HepG2 (cell line): Measurements from ENCODE around the gene NUFIP1. TPM values are rescaled to one million over a fixed set of nuclear protein-coding genes. Genes with fewer than 3 reads are reported as not detected.

Experiments
- CREM ChIP-seq, 2 experiments: sonication (generic) in 1 of 2; formaldehyde crosslinking in 1 of 2; IDR thresholded peaks; 2 replicates each; pipeline versions ENCODE4 v1.4.0 to v1.6.1; 2016 to 2020; ENCODE audit warnings: antibody characterized with exemption in 1 of 2, mild to moderate bottlenecking in 1 of 2, missing genetic modification reagents in 1 of 2
- GPN1 ChIP-seq: sonication (generic); formaldehyde crosslinking; IDR thresholded peaks from 2 replicates; pipeline ENCODE4 v1.5.1; 2020; ENCODE audit warnings: missing genetic modification reagents, borderline replicate concordance
- KAT7 ChIP-seq: IDR thresholded peaks from 2 replicates; pipeline ENCODE4 v1.6.1; 2018; ENCODE audit warnings: borderline replicate concordance, missing compliant biosample characterization
- KAT8 ChIP-seq: IDR thresholded peaks from 2 replicates; pipeline ENCODE4 v1.6.1; 2016; ENCODE audit warnings: missing genetic modification reagents, missing compliant biosample characterization
- MEF2D ChIP-seq: sonication (generic); formaldehyde crosslinking; IDR thresholded peaks from 2 replicates; pipeline ENCODE4 v1.5.1; 2020; ENCODE audit warnings: mild to moderate bottlenecking, missing genetic modification reagents
- MZF1 ChIP-seq: sonication (generic); formaldehyde crosslinking; IDR thresholded peaks from 2 replicates; pipeline ENCODE4 v1.8.1; 2023; ENCODE audit warnings: mild to moderate bottlenecking, missing genetic modification reagents, borderline replicate concordance
- NFE2L2 ChIP-seq: fragments of 150-350 bp; IDR thresholded peaks from 2 replicates; pipeline ENCODE4 v1.6.1; 2014; ENCODE audit warnings: low read length
- U2AF2 ChIP-seq: fragments of 200-400 bp; formaldehyde crosslinking; IDR thresholded peaks from 2 replicates; pipeline ENCODE4 v1.6.1; 2017; ENCODE audit warnings: low read depth, mild to moderate bottlenecking, low read length
- ZNF543 ChIP-seq: sonication (generic); formaldehyde crosslinking; IDR thresholded peaks from 2 replicates; pipeline ENCODE4 v1.4.0; 2020; ENCODE audit warnings: mild to moderate bottlenecking, missing genetic modification reagents
- ZNF546 ChIP-seq: sonication (generic); formaldehyde crosslinking; conservative IDR thresholded peaks from 2 replicates; pipeline ENCODE4 v1.8.1; 2023; ENCODE audit warnings: mild to moderate bottlenecking, missing genetic modification reagents
- ZNF577 ChIP-seq: sonication (generic); formaldehyde crosslinking; IDR thresholded peaks from 2 replicates; pipeline ENCODE4 v1.4.0; 2020; ENCODE audit warnings: mild to moderate bottlenecking, low read depth, missing genetic modification reagents, borderline replicate concordance
- ZNF619 ChIP-seq: sonication (generic); formaldehyde crosslinking; IDR thresholded peaks from 2 replicates; pipeline ENCODE4 v1.4.0; 2020; ENCODE audit warnings: mild to moderate bottlenecking, missing genetic modification reagents
- ZNF629 ChIP-seq: sonication (generic); formaldehyde crosslinking; conservative IDR thresholded peaks from 2 replicates; pipeline ENCODE4 v1.5.0; 2020; ENCODE audit warnings: missing genetic modification reagents
- ZNF713 ChIP-seq: sonication (generic); formaldehyde crosslinking; IDR thresholded peaks from 2 replicates; pipeline ENCODE4 v1.4.0; 2020; ENCODE audit warnings: mild to moderate bottlenecking, missing genetic modification reagents
- polyA plus RNA-seq, 8 experiments: library from polyadenylated mRNA; depleted of rRNA in 3 of 8; stranded (reverse) in 7 of 8; unstranded in 1 of 8; fragments of >200 nt; fragmentation: Illumina TruSeq in 4 of 8; extraction: Trizol in 4 of 8; gene quantifications; 2 replicates each; pipeline versions ENCODE4 v1.2.1 to v1.2.3, GENCODE V29; 2011 to 2016; ENCODE audit warnings: low read depth in 4 of 8, missing spikeins in 1 of 8, mixed read lengths in 1 of 8; ENCODE audit not compliant: insufficient read depth in 1 of 8
- total RNA-seq, 5 experiments: library from RNA; depleted of rRNA; stranded (reverse); fragments of >200 nt; fragmentation: Illumina TruSeq; extraction: Trizol; gene quantifications; 2 replicates each; pipeline ENCODE4 v1.2.3, GENCODE V29; 2016; ENCODE audit warnings: low read depth in 1 of 5
- TF ChIP-seq, protein P1 (sequence below): sonication (generic); formaldehyde crosslinking; IDR thresholded peaks from 2 replicates; pipeline ENCODE4 v1.4.0; 2020; ENCODE audit warnings: missing genetic modification reagents, borderline replicate concordance
- TF ChIP-seq, protein P2 (sequence below): sonication (generic); formaldehyde crosslinking; IDR thresholded peaks from 2 replicates; pipeline ENCODE4 v1.5.0; 2020; ENCODE audit warnings: missing genetic modification reagents, mild to moderate bottlenecking, borderline replicate concordance
- TF ChIP-seq, protein P3 (sequence below): fragments of 450-650 bp; IDR thresholded peaks from 2 replicates; pipeline ENCODE4 v1.6.1; 2016
- TF ChIP-seq, protein P4 (sequence below): sonication (generic); formaldehyde crosslinking; IDR thresholded peaks from 2 replicates; pipeline ENCODE4 v1.4.0; 2020; ENCODE audit warnings: mild to moderate bottlenecking, missing genetic modification reagents

The NUFIP1 gene
- total and polyA plus RNA-seq, 2 of the 13 experiments (the other 11 are each of a cell fraction or from before 2014, with no cell fraction given) = 1.9 to 10.3 TPM

DNA sequence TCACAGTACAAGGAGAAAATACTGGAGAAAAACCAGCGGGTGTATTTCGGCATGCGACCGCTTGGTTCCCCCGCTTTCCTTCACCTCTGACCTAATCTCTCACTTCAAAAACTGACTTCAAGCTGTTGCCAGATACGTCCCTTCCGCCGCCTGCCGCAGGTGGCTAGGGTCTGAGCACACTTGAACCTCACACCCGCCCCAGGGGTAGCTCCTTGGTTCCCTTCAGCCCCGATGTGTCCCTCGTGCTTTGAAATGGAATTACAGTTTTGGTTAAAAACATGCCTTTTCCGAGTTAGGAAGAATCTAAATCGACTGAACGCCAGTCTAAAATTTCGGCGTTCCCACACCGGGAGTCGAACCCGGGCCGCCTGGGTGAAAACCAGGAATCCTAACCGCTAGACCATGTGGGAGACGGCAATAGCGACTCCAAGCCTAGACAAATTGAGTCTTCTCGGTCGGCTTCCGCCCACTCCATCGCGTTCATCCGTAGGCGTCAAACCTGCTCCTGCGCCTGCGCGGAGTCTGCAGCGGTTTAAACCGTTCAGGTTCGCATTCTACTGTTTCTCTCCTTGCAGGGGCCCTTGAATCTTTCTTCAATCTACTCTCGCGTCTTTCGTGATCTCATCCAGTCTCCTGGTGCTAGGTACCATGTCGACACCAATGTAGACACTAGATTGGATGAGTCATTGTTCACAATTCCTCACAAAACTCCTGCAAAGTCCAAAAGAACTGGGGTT is 71.5 kb downstream of the NUFIP1 start (continued):
- TF ChIP-seq, protein P1, sequence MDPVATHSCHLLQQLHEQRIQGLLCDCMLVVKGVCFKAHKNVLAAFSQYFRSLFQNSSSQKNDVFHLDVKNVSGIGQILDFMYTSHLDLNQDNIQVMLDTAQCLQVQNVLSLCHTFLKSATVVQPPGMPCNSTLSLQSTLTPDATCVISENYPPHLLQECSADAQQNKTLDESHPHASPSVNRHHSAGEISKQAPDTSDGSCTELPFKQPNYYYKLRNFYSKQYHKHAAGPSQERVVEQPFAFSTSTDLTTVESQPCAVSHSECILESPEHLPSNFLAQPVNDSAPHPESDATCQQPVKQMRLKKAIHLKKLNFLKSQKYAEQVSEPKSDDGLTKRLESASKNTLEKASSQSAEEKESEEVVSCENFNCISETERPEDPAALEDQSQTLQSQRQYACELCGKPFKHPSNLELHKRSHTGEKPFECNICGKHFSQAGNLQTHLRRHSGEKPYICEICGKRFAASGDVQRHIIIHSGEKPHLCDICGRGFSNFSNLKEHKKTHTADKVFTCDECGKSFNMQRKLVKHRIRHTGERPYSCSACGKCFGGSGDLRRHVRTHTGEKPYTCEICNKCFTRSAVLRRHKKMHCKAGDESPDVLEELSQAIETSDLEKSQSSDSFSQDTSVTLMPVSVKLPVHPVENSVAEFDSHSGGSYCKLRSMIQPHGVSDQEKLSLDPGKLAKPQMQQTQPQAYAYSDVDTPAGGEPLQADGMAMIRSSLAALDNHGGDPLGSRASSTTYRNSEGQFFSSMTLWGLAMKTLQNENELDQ (CRISPR knock-in tag) = no peak
- TF ChIP-seq ZNF619 = no peak; the same call in 1 of the 2 replicates
- TF ChIP-seq, protein P2, sequence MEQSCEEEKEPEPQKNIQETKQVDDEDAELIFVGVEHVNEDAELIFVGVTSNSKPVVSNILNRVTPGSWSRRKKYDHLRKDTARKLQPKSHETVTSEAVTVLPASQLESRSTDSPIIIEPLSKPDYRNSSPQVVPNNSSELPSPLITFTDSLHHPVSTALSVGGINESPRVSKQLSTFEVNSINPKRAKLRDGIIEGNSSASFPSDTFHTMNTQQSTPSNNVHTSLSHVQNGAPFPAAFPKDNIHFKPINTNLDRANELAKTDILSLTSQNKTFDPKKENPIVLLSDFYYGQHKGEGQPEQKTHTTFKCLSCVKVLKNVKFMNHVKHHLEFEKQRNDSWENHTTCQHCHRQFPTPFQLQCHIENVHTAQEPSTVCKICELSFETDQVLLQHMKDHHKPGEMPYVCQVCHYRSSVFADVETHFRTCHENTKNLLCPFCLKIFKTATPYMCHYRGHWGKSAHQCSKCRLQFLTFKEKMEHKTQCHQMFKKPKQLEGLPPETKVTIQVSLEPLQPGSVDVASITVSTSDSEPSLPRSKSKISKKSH (CRISPR knock-in tag) = no peak
- TF ChIP-seq CREM (IDR thresholded peaks at IDR 0.05) = peak; percentile 81
- TF ChIP-seq CREM (CRISPR knock-in tag; IDR thresholded peaks at IDR 0.05) = no peak
- TF ChIP-seq ZNF543 (CRISPR knock-in tag) = peak; percentile 73
- peak; percentile 74; the same call in 1 of the 2 replicates for TF ChIP-seq ZNF546 (CRISPR knock-in tag)
- no peak for TF ChIP-seq MZF1 (CRISPR knock-in tag)
- no peak for TF ChIP-seq NFE2L2
- TF ChIP-seq ZNF577 (CRISPR knock-in tag) = no peak
- TF ChIP-seq ZNF629 (CRISPR knock-in tag) = peak; percentile 95
- no peak for TF ChIP-seq U2AF2
- no peak for TF ChIP-seq GPN1 (CRISPR knock-in tag)
- no peak for TF ChIP-seq ZNF713
- peak; percentile 73 for TF ChIP-seq KAT8 (CRISPR knock-in tag)
- TF ChIP-seq, protein P3, sequence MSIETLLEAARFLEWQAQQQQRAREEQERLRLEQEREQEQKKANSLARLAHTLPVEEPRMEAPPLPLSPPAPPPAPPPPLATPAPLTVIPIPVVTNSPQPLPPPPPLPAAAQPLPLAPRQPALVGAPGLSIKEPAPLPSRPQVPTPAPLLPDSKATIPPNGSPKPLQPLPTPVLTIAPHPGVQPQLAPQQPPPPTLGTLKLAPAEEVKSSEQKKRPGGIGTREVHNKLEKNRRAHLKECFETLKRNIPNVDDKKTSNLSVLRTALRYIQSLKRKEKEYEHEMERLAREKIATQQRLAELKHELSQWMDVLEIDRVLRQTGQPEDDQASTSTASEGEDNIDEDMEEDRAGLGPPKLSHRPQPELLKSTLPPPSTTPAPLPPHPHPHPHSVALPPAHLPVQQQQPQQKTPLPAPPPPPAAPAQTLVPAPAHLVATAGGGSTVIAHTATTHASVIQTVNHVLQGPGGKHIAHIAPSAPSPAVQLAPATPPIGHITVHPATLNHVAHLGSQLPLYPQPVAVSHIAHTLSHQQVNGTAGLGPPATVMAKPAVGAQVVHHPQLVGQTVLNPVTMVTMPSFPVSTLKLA = peak; percentile 21; the same call in 1 of the 2 replicates
- no peak for TF ChIP-seq KAT7
- TF ChIP-seq, protein P4, sequence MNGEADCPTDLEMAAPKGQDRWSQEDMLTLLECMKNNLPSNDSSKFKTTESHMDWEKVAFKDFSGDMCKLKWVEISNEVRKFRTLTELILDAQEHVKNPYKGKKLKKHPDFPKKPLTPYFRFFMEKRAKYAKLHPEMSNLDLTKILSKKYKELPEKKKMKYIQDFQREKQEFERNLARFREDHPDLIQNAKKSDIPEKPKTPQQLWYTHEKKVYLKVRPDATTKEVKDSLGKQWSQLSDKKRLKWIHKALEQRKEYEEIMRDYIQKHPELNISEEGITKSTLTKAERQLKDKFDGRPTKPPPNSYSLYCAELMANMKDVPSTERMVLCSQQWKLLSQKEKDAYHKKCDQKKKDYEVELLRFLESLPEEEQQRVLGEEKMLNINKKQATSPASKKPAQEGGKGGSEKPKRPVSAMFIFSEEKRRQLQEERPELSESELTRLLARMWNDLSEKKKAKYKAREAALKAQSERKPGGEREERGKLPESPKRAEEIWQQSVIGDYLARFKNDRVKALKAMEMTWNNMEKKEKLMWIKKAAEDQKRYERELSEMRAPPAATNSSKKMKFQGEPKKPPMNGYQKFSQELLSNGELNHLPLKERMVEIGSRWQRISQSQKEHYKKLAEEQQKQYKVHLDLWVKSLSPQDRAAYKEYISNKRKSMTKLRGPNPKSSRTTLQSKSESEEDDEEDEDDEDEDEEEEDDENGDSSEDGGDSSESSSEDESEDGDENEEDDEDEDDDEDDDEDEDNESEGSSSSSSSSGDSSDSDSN (CRISPR knock-in tag) = peak; percentile 32; the same call in 1 of the 2 replicates
- TF ChIP-seq MEF2D (CRISPR knock-in tag) = peak; percentile 70
